HepG2 (cell line): ENCODE results near the gene ZFAND2A. TPM values are rescaled to one million over a fixed set of nuclear protein-coding genes. Genes with fewer than 3 reads are reported as not detected.
A peak's percentile ranks its signal among the peaks of the same experiment; 100 is the strongest.

Source experiments
- ARHGAP35 ChIP-seq: sonication (generic); formaldehyde crosslinking; IDR thresholded peaks from 2 replicates; pipeline ENCODE4 v1.9.0; 2022; ENCODE audit warnings: mild to moderate bottlenecking, inconsistent platforms, moderate library complexity, missing genetic modification reagents, borderline replicate concordance
- FIP1L1 ChIP-seq: fragments of 200-400 bp; formaldehyde crosslinking; IDR thresholded peaks from 2 replicates; pipeline ENCODE4 v1.6.1; 2018; ENCODE audit warnings: low read depth, mild to moderate bottlenecking, low read length, moderate library complexity, borderline replicate concordance; ENCODE audit not compliant: insufficient read depth
- NPAS2 ChIP-seq: sonication (generic); formaldehyde crosslinking; IDR thresholded peaks from 2 replicates; pipeline ENCODE4 v1.8.0; 2022; ENCODE audit warnings: mild to moderate bottlenecking, missing genetic modification reagents, borderline replicate concordance
- PRDM15 ChIP-seq: sonication (generic); formaldehyde crosslinking; IDR thresholded peaks from 2 replicates; pipeline ENCODE4 v1.4.0; 2020; ENCODE audit warnings: missing genetic modification reagents
- RERE ChIP-seq: IDR thresholded peaks from 2 replicates; pipeline ENCODE4 v1.6.1; 2016; ENCODE audit warnings: low read depth, missing genetic modification reagents, missing compliant biosample characterization
- SMAD9 ChIP-seq: sonication (generic); formaldehyde crosslinking; IDR thresholded peaks from 2 replicates; pipeline ENCODE4 v1.5.1; 2020; ENCODE audit warnings: mild to moderate bottlenecking, missing genetic modification reagents
- SNAPC2 ChIP-seq: sonication (generic); formaldehyde crosslinking; IDR thresholded peaks from 2 replicates; pipeline ENCODE4 v1.8.1; 2022; ENCODE audit warnings: mild to moderate bottlenecking, missing genetic modification reagents
- SP1 ChIP-seq, 2 experiments: fragments of 450-650 bp in 1 of 2; sonication (generic) in 1 of 2; formaldehyde crosslinking in 1 of 2; IDR thresholded peaks; 2 replicates each; pipeline versions ENCODE4 v1.4.0 to v1.6.1; 2016 to 2020; ENCODE audit warnings: missing genetic modification reagents in 1 of 2
- STAG1 ChIP-seq: sonication (generic); formaldehyde crosslinking; IDR thresholded peaks from 2 replicates; pipeline ENCODE4 v1.4.0; 2020; ENCODE audit warnings: missing genetic modification reagents
- YEATS2 ChIP-seq: sonication (generic); formaldehyde crosslinking; IDR thresholded peaks from 2 replicates; pipeline ENCODE4 v1.4.0; 2020; ENCODE audit warnings: missing genetic modification reagents, borderline replicate concordance
- ZNF225 ChIP-seq: sonication (generic); formaldehyde crosslinking; IDR thresholded peaks from 2 replicates; pipeline ENCODE4 v1.4.0; 2020; ENCODE audit warnings: mild to moderate bottlenecking, missing genetic modification reagents
- ZNF577 ChIP-seq: sonication (generic); formaldehyde crosslinking; IDR thresholded peaks from 2 replicates; pipeline ENCODE4 v1.4.0; 2020; ENCODE audit warnings: mild to moderate bottlenecking, low read depth, missing genetic modification reagents, borderline replicate concordance
- polyA plus RNA-seq, 8 experiments: library from polyadenylated mRNA; depleted of rRNA in 3 of 8; stranded (reverse) in 7 of 8; unstranded in 1 of 8; fragments of >200 nt; fragmentation: Illumina TruSeq in 4 of 8; extraction: Trizol in 4 of 8; gene quantifications; 2 replicates each; pipeline versions ENCODE4 v1.2.1 to v1.2.3, GENCODE V29; 2011 to 2016; ENCODE audit warnings: low read depth in 4 of 8, missing spikeins in 1 of 8, mixed read lengths in 1 of 8; ENCODE audit not compliant: insufficient read depth in 1 of 8
- total RNA-seq, 5 experiments: library from RNA; depleted of rRNA; stranded (reverse); fragments of >200 nt; fragmentation: Illumina TruSeq; extraction: Trizol; gene quantifications; 2 replicates each; pipeline ENCODE4 v1.2.3, GENCODE V29; 2016; ENCODE audit warnings: low read depth in 1 of 5
- TF ChIP-seq, protein P1 (sequence below), 2 experiments: sonication (generic) in 1 of 2; formaldehyde crosslinking in 1 of 2; IDR thresholded peaks; 2 replicates each; pipeline versions ENCODE4 v1.4.0 to v1.6.1; 2016 to 2020; ENCODE audit warnings: borderline replicate concordance in 1 of 2, low read depth in 1 of 2, mild to moderate bottlenecking in 1 of 2, missing genetic modification reagents in 1 of 2

ZFAND2A gene
- total and polyA plus RNA-seq, 2 of the 13 experiments (the other 11 are each of a cell fraction or from before 2014, with no cell fraction given): 140 to 153 TPM

DNA sequence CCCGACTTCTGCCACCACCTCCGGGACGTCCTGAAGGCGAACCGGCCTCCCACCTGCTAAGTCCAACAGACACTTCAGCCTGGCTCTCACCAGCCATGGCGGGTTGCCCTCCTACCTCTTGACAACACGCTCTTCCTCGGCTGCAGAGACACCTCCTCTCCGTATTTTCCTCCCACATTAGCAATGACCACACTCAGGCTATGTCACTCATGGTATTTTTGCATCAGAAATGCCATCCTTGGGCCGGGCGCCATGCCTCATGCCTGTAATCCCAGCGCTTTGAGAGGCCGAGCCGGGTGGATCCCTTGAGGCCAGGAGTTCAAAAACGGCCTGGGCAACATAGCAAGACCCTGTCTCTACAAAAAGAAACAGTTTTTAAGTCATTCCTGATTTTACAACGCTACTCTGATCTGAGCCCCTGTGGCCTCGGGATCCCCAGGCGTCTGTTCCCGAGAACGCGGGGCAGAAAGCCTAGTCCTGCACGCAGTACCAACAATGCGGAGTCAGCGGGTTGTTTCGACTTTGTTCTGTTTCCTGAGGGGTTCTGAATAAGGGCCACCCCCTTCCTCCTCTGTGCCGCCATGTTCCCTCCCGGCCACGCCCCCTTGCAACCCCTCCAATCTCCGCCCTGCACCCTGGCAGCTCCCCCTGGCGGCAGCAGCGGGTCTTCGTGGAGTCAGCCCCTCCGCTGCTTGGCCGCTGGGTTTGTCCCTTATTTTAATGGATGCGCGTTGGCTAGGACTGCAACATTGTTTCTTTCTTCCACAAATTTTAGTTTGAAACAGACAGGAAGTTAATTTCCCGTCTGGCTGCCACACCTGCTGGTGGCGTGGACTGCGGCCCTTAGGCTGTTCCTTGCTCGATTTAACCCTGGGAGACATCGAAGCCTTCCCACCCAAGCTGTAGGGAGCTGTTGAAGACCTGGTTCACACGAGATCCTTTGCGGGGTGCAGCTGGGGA, 9.7 kb upstream of the ZFAND2A start (continued):
- TF ChIP-seq PRDM15 (CRISPR knock-in tag) (no peak), STAG1 (CRISPR knock-in tag) (peak; percentile 66), ZNF225 (CRISPR knock-in tag) (peak; percentile 67; the same call in 1 of the 2 replicates), SP1 (IDR thresholded peaks at IDR 0.05) (no peak), SP1 (CRISPR knock-in tag; IDR thresholded peaks at IDR 0.05) (peak; percentile 92), NPAS2 (CRISPR knock-in tag) (no peak), SNAPC2 (CRISPR knock-in tag) (0 out of 2 replicates have a peak, but pooled peaks have one; percentile 52), ARHGAP35 (no peak), FIP1L1 (no peak), ZNF577 (no peak), SMAD9 (CRISPR knock-in tag) (no peak), RERE (no peak), YEATS2 (CRISPR knock-in tag) (peak; percentile 59; the same call in 1 of the 2 replicates)
- TF ChIP-seq, protein P1, sequence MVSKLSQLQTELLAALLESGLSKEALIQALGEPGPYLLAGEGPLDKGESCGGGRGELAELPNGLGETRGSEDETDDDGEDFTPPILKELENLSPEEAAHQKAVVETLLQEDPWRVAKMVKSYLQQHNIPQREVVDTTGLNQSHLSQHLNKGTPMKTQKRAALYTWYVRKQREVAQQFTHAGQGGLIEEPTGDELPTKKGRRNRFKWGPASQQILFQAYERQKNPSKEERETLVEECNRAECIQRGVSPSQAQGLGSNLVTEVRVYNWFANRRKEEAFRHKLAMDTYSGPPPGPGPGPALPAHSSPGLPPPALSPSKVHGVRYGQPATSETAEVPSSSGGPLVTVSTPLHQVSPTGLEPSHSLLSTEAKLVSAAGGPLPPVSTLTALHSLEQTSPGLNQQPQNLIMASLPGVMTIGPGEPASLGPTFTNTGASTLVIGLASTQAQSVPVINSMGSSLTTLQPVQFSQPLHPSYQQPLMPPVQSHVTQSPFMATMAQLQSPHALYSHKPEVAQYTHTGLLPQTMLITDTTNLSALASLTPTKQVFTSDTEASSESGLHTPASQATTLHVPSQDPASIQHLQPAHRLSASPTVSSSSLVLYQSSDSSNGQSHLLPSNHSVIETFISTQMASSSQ (IDR thresholded peaks at IDR 0.05; ENCODE audit: low read depth): no peak
- TF ChIP-seq, protein P1 (CRISPR knock-in tag; IDR thresholded peaks at IDR 0.05; ENCODE audit: borderline replicate concordance): no peak
